ENCODE results near the gene ROCK2. TPM values are rescaled to one million over a fixed set of nuclear protein-coding genes. Genes with fewer than 3 reads are reported as not detected.

The ROCK2 gene
- polyA plus RNA-seq, 2 of the 4 experiments (the other 2 are of a cell fraction), result 34.0 to 38.7 TPM

DNA sequence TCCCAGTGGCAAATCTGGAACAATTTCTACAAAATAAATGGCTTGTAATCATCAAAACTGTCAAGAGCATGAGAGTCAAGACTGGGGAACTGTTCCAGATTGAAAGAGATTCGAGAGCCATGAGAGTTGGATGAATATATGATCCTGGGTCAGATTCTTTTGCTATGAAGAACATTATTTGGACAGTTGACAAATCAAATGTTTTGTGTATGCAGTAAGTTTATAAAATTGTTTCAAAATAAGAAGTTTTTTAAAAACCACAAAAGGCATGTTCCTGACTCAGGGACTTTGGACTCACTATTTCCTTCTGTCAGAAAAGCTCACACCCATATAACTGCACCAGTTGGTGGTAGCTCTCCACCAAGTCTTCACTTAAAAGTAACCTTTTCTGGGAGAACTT, 38.5 kb downstream of the ROCK2 start (continued):
- TF ChIP-seq, protein P1, sequence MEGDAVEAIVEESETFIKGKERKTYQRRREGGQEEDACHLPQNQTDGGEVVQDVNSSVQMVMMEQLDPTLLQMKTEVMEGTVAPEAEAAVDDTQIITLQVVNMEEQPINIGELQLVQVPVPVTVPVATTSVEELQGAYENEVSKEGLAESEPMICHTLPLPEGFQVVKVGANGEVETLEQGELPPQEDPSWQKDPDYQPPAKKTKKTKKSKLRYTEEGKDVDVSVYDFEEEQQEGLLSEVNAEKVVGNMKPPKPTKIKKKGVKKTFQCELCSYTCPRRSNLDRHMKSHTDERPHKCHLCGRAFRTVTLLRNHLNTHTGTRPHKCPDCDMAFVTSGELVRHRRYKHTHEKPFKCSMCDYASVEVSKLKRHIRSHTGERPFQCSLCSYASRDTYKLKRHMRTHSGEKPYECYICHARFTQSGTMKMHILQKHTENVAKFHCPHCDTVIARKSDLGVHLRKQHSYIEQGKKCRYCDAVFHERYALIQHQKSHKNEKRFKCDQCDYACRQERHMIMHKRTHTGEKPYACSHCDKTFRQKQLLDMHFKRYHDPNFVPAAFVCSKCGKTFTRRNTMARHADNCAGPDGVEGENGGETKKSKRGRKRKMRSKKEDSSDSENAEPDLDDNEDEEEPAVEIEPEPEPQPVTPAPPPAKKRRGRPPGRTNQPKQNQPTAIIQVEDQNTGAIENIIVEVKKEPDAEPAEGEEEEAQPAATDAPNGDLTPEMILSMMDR (IDR thresholded peaks at IDR 0.05), result no peak
- TF ChIP-seq EP300 (IDR thresholded peaks at IDR 0.05), result no peak
- no peak for TF ChIP-seq CBX8 (IDR thresholded peaks at IDR 0.05)
- TF ChIP-seq RNF2 (IDR thresholded peaks at IDR 0.05; ENCODE audit: borderline replicate concordance, low read depth), result no peak
- no peak for TF ChIP-seq ZSCAN20 (CRISPR knock-in tag; IDR thresholded peaks at IDR 0.05)
- TF ChIP-seq PHF8 (IDR thresholded peaks at IDR 0.05; ENCODE audit: borderline replicate concordance, low read depth), result no peak
- TF ChIP-seq ESRRA (IDR thresholded peaks at IDR 0.05; ENCODE audit: borderline replicate concordance, low read length), result no peak
- TF ChIP-seq, protein P2, sequence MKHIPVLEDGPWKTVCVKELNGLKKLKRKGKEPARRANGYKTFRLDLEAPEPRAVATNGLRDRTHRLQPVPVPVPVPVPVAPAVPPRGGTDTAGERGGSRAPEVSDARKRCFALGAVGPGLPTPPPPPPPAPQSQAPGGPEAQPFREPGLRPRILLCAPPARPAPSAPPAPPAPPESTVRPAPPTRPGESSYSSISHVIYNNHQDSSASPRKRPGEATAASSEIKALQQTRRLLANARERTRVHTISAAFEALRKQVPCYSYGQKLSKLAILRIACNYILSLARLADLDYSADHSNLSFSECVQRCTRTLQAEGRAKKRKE (CRISPR knock-in tag; IDR thresholded peaks at IDR 0.05; ENCODE audit: low read depth), result no peak
- no peak for TF ChIP-seq ZC3H11A (IDR thresholded peaks at IDR 0.05)
- TF ChIP-seq NR3C1 (IDR thresholded peaks at IDR 0.05), result no peak
- no peak for TF ChIP-seq POLR2A (IDR thresholded peaks at IDR 0.05; ENCODE audit: low read length)
- no peak for TF ChIP-seq CBX2 (IDR thresholded peaks at IDR 0.05; ENCODE audit: borderline replicate concordance, low read depth)

DNA sequence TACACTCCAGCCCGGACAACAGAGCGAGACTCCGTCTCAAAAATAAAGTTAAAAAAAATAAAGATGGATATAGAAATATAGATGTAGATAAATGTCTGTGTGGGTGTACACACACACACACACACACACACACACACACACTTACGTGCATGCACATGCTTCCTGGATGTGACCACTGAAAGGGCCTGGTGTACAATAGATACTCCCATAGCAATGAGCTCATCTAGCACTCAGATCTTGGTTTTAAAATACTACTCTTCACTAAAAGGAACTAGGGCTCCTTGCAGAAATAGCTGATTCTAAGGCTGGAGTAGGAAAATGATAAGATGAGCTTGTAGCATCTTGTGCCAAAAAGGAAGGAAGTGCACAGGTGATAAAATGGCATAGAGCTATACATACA, 39.1 kb downstream of the ROCK2 start:
- no peaks in the 10 kb centered on the region for H3K9me3 ChIP-seq
- POLR2A ChIA-PET, result no interaction called here
- CTCF ChIA-PET, result interaction anchor here (0.8 to 1.5 kb wide), 3 partner anchors 44 to 172 kb away, joined by 3 to 7 read pairs (median 4); a partner anchor contains a TSS
- ATAC-seq (no peak), FAIRE-seq (no peak), DNase-seq (ENCODE audit: low read depth in 1 of 2, low spot score in 1 of 2) (no peak)
- peak overlapping the region; percentile 43; the same call in 1 of the 3 replicates for H3K4me2 ChIP-seq
- TF ChIP-seq ZFP36 (IDR thresholded peaks at IDR 0.05; ENCODE audit: borderline replicate concordance, partially characterized antibody) (no peak), CBX8 (IDR thresholded peaks at IDR 0.05) (no peak), ESRRA (IDR thresholded peaks at IDR 0.05; ENCODE audit: borderline replicate concordance, low read length) (no peak), HDAC2 (IDR thresholded peaks at IDR 0.05) (no peak), MAFK (IDR thresholded peaks at IDR 0.05; ENCODE audit: partially characterized antibody) (no peak), BHLHE40 (IDR thresholded peaks at IDR 0.05; ENCODE audit: low read depth, low read length) (no peak), RAD21 (conservative IDR thresholded peaks at IDR 0.05 in 1 of 2, IDR thresholded peaks at IDR 0.05 in 1 of 2) (no peak), NFE2L2 (conservative IDR thresholded peaks at IDR 0.05; ENCODE audit: low read length) (no peak), FOSL2 (IDR thresholded peaks at IDR 0.05) (no peak), FOSL2 (CRISPR knock-in tag; IDR thresholded peaks at IDR 0.05) (no peak), PHF8 (IDR thresholded peaks at IDR 0.05; ENCODE audit: borderline replicate concordance, low read depth) (no peak), CEBPB (IDR thresholded peaks at IDR 0.05) (no peak), KDM5A (IDR thresholded peaks at IDR 0.05) (no peak), TFCP2L1 (CRISPR knock-in tag; IDR thresholded peaks at IDR 0.05) (no peak), JUNB (IDR thresholded peaks at IDR 0.05) (no peak), ZSCAN20 (CRISPR knock-in tag; IDR thresholded peaks at IDR 0.05) (no peak), RNF2 (IDR thresholded peaks at IDR 0.05; ENCODE audit: borderline replicate concordance, low read depth) (no peak)
- TF ChIP-seq, protein P3, sequence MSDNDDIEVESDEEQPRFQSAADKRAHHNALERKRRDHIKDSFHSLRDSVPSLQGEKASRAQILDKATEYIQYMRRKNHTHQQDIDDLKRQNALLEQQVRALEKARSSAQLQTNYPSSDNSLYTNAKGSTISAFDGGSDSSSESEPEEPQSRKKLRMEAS (IDR thresholded peaks at IDR 0.05), result no peak
- TF ChIP-seq, protein P4, sequence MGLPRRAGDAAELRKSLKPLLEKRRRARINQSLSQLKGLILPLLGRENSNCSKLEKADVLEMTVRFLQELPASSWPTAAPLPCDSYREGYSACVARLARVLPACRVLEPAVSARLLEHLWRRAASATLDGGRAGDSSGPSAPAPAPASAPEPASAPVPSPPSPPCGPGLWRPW (IDR thresholded peaks at IDR 0.05), result no peak
- TF ChIP-seq, protein P5, sequence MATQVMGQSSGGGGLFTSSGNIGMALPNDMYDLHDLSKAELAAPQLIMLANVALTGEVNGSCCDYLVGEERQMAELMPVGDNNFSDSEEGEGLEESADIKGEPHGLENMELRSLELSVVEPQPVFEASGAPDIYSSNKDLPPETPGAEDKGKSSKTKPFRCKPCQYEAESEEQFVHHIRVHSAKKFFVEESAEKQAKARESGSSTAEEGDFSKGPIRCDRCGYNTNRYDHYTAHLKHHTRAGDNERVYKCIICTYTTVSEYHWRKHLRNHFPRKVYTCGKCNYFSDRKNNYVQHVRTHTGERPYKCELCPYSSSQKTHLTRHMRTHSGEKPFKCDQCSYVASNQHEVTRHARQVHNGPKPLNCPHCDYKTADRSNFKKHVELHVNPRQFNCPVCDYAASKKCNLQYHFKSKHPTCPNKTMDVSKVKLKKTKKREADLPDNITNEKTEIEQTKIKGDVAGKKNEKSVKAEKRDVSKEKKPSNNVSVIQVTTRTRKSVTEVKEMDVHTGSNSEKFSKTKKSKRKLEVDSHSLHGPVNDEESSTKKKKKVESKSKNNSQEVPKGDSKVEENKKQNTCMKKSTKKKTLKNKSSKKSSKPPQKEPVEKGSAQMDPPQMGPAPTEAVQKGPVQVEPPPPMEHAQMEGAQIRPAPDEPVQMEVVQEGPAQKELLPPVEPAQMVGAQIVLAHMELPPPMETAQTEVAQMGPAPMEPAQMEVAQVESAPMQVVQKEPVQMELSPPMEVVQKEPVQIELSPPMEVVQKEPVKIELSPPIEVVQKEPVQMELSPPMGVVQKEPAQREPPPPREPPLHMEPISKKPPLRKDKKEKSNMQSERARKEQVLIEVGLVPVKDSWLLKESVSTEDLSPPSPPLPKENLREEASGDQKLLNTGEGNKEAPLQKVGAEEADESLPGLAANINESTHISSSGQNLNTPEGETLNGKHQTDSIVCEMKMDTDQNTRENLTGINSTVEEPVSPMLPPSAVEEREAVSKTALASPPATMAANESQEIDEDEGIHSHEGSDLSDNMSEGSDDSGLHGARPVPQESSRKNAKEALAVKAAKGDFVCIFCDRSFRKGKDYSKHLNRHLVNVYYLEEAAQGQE (IDR thresholded peaks at IDR 0.05), result no peak
- peaks cover 27% of the 10 kb centered on the region for H3K4me1 ChIP-seq
- no peak overlapping the region for H3K4me3 ChIP-seq
- H3K27ac ChIP-seq, result no peak overlapping the region
- whole genome bisulfite sequencing (ENCODE audit: missing lambda C conversion rate), result 94% methylated on average over 4 of the region's 4 CpGs
